Epithelial cell of prostate (primary cell): Measurements from ENCODE around the gene CUX1.
"Not testable (repeated sequence)": the region's sequence is repeated elsewhere in the genome, so short reads cannot be mapped to it uniquely, and the experiment has no call there.

Experiments
- DNase-seq: peaks from one replicate; pipeline ENCODE4 v3.0.0-alpha.2; 2011; ENCODE audit warnings: low read depth, low spot score
- H3K27ac ChIP-seq: fragments of 450-650 bp; 2 replicates; pipeline ENCODE4 v1.5.1; 2017; ENCODE audit warnings: mild to moderate bottlenecking

CUX1 gene

GRCh38 chr7:102285540-102286236 lies 468.3 kb downstream of the CUX1 start:
- no peak for DNase-seq

DNA sequence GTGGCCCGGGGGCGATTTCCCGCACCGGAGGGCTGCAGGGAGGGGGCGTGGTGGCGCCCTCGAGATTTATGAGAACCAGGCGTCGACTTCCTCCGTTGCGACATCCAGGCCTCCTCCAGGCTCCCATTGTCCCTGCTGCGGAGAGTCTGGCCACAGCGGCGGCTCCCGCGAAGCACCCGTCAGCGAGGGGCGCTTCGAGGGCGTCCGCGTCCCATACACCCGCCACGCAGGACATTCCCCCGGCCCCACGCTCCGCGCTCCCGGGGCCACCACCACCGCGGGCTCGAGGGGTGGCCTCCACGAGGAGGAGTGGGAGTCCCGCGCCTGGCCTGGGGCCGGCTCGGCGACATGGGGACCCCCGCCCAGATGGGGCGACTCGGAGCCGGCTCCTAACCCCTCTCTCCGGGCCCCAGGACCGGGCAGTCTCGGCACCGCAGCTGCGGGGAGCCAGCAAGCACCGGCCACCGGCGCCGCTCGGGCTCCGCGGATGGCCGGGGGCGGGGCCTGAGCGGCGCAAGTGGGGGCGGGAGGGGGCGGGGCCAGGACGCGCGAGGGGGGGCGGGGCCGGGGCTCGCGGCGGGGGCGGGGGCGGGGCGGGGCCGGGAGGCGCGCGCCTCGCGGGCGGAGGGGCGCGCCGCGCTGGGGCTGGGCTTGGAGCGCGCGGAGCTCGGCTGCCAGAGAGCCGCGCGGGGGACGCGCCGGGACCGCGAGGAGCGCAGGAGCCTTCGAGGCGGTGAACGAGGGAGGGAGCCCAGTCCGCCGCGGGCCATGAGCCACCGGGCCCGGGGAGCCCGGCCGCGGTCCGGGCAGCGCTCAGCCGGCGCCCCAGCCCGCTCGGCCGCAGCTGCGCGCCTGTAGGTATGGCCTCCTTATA lies 469.0 kb downstream of the CUX1 start, which contains the start of gene SH2B2:
Gene SH2B2, plus strand, starts transcription at position 632 of the 874 bp plus-strand sequence. CDS start 13,683 bp downstream, outside the sequence.
- no peak for DNase-seq
- no peak within 1 kb of the TSS for H3K27ac ChIP-seq

More at GRCh38 chr7:102285540-102286236, 468.3 kb downstream of the CUX1 start:
- no peak overlapping the region for H3K27ac ChIP-seq

GRCh38 chr7:102287111-102287980 lies 469.9 kb downstream of the CUX1 start:
- no peak for DNase-seq
- no peak overlapping the region for H3K27ac ChIP-seq

DNA sequence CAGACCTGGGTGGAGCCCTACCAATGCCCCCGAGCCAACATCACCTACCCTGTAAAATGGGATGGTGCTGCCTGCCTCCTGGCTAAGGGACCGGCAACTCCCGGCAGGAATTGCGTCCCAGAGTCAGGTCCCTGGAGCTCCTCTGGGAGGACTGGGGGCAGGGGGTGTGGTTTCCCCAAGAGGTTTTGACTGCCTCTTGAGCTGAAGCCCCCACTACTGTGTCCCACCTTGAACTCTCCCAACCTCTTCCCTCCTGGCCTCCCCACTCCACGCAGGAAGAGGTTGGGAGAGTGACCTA lies 470.5 kb downstream of the CUX1 start:
- no peak overlapping the region for H3K27ac ChIP-seq
- DNase-seq: no peak

DNA sequence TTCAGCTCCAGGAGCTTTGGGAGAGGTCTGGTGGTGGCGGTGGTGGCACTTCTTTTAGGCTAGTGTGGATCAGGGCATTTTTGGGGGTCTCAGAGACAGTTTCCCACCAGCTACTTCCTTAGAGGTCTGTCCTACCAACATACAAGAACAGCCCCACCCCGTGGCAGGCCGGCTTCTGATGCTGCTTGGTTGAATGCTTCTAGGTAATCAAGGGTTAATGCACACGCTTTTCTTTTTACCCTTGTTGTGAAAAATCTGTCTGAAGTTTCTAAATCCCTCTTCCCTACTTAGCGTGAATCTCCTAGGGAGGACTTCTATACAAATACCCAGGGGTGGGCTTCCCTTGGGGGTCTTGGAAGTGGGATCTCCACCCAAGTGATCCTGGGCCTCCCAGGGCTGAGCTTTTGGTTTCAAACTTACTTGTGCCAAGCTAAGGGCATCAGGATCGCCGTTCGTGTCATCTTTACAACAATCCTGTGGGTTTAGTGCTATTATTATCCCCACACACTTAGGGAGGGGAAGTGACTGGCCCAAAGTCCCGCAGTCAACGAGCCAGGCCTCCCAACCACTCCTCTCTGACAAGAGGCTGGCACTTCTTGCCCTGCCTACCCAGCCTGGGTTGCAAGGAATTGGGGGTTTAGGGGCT lies 471.0 kb downstream of the CUX1 start:
- no peak overlapping the region for H3K27ac ChIP-seq
- DNase-seq: no peak

DNA sequence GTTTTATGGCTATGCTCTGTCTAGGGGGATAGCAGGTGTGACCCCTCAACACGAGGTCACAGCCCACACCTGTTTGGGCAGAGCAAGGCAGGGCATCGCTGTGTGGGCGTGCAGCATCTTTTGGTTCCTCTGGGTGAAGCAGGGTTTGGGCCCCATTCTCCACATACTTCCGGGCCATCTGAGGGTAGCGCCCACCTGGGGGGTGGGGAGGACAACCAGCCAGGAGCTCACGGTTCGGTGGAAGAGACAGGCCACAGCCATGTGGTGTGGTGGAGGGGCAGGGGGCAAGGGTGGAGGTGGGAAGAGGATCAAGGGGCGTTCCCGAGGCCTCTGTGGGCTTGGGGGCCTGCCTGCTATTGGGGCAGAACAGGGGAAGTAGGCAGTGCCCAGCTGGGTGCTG lies 471.6 kb downstream of the CUX1 start:
- no peak overlapping the region for H3K27ac ChIP-seq
- DNase-seq: no peak

DNA sequence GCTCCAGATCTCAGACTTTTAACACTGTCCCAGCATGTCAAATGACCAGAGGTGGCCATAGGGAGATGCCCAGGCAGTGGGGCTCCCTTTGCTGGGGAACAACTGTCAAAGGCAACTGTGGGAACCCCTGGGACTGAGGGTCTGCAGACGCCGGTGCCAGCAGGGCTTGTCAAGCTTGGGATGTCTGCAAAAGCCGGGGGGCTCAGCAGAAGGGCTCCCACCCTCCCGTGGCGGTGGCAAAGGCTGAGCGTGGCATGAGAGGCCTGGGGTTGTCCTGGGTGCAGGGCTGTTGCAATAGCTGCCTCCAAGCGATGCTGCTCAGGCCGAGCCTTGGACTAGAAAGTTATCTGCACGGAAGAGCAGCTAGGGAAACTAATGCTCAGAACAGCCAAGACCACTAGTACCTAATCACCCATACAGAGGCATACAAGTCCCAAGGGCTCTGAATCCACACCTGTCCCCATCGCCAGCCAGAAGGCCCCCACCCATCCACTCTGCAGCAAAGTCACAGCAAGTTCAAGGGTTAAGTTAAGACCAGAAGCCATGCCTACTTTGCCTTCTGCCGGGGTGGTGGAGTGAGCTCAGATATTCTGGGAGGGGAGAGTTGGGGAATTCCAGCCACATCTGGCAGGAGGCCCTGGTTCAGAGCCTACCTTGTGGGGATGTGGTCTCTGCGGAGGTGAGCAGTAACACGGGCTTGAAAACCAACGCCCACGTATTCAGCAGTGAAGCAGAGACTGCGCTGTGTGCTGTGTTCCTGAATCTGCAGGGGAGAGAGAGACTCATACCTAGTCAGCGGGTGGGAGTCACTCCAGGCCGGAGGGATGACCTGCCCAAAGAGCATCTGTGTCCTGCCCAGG lies 473.9 kb downstream of the CUX1 start:
- no peak for DNase-seq
- no peak overlapping the region for H3K27ac ChIP-seq

DNA sequence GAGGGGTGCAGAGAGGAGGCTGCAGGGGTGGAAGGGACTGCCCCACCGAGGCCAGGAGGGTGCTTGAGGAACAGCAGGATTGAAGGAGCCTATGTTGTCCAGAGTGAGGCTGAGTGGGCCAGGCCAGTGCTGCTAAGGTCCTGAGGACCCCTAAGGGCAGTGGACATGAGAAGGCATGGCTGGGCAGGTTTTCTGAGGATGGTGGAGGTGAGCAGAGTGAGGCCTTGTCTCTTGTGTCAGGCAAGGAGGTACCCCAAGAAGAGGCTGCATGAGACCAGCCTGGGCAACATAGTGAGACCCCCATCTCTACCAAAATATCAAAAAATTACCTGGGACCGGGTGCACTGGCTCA lies 474.5 kb downstream of the CUX1 start:
- no peak overlapping the region for H3K27ac ChIP-seq

DNA sequence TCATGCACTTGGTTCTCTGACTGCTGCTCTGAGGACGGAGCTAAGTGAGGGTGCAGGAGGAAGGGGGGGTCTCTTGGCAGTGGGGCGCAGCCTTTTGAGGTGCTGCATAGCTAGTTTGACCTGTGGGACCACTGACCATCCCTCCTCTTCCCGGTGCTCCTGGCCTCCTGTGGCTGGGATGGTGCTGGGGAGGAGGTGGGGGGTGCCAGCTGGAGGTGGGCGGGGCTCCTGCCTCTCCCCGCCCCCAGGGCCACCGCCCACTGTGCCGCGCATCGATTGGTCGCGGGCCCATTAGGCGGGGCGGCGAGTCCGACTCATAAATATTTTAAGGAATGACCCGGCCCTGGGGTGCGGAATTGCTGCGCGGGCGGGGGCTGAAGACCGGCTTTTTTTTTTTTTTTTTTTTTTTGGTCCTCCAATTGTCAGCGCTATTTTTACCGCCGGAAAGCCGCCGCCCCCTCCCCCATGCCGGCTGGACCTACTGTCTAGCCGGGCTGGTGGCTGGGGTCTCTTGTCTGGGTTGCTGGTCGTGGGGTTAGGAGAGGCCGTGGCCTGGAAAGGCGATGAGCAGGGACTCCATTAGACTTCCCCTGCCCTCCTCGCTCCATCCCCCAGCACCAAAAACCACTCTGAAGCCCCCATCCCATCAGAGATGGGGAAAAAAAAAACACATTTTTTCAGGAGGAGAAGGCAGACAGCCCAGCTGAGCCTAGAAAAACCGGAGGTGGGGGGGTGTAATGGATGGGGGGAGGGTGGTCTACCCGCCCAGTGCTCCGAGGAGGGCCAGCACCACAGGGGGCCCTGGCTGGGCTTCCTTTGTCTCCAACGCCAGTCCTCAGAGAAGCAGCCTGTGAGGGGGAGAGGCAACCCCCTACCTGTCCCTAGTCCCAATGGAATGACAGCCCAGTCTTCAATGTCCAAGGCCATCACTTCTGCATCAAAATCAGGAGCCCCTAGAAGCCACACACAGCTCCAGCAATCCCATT lies 475.7 kb downstream of the CUX1 start:
- no peak for DNase-seq
- H3K27ac ChIP-seq: no peak overlapping the region

More for the DNA sequence above, 474.5 kb downstream of the CUX1 start:
- DNase-seq: no peak

DNA sequence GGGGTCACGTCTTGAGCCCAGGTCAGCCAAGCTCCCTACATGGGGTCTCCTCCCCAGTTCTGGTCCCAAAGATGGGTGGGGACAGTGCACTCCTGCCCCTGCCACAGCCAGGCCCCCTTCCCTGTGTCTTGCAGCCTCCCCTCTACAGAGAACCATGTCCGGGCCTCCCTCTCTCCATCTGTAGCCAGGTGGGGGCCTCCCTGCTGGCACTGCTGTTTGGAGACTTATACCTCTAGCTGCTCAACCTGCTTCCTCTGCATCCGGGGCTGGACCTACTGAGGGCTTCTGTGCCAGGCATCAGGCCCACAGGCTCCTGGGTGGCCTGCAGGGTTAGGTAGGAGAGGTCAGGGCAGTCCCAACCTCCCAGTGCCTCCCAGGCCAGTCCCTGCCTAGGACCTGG lies 477.2 kb downstream of the CUX1 start:
- DNase-seq: no peak
- H3K27ac ChIP-seq: no peak overlapping the region

- no peak overlapping the region for H3K27ac ChIP-seq
- no peak for DNase-seq
These were observed 478.1 kb downstream of the CUX1 start for GRCh38 chr7:102295346-102296178.

DNA sequence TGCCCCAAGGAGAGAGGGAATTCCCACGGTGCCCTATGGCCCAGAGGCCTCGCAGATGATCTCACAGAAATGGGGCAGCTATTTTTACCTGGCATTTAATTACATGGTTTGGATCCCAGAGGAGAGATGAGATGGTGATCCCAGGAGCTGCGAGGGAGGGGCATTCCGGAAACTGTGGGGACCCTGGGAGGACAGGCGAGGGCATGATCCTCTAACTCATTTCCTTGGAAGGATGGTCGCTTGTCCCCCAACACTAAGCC lies 478.7 kb downstream of the CUX1 start:
- H3K27ac ChIP-seq: no peak overlapping the region
- DNase-seq: no peak

GRCh38 chr7:102296514-102296913 lies 479.1 kb downstream of the CUX1 start:
- no peak for DNase-seq
- no peak overlapping the region for H3K27ac ChIP-seq

- DNase-seq: no peak
- H3K27ac ChIP-seq: no peak overlapping the region
These were observed 480.2 kb downstream of the CUX1 start for GRCh38 chr7:102297487-102298218.

- no peak overlapping the region for H3K27ac ChIP-seq
- no peak for DNase-seq
These were observed 483.3 kb downstream of the CUX1 start for GRCh38 chr7:102300643-102301221.

GRCh38 chr7:102301367-102301766 lies 483.9 kb downstream of the CUX1 start:
- not testable (repeated sequence) for DNase-seq, H3K27ac ChIP-seq

DNA sequence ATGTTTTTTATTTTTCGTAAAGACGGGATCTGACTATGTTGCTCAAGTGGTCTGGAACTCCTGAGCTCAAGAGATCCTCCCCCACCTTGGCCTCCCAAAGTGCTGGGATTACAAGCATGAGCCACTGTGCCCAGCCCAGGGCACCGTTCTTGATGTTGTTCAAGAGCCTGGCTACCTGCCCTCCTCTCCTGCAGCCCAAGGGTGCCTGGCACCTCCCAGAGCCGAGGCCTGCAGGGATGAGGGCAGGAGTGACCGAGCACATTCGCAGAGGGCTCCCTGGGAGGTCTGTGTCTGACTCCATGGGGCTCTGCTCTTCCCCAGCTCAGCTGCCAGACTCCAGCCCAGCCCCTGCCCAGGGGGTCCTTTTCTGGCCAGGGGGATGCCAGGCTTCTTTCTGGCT lies 484.6 kb downstream of the CUX1 start:
- DNase-seq: no peak
- H3K27ac ChIP-seq: no peak overlapping the region
